PC-3 (cell line): ENCODE results near the gene KHK. TPM values are rescaled to one million over a fixed set of nuclear protein-coding genes. Genes with fewer than 3 reads are reported as not detected.

Experiments
- ATAC-seq: fragments of 200-7000 bp; cut with Tn5 transposase; 2 replicates; pipeline ENCODE4 v1.9.1; 2020; ENCODE audit warnings: mild to moderate bottlenecking, moderate library complexity
- BruUV-seq: library from RNA; stranded (reverse); fragments of 400-500 nt; replicated peaks from 2 replicates; lab custom pipeline; 2021; lab: Mats Ljungman, UMichigan
- CTCF ChIA-PET: fragments of 300-600 bp; sonication (Branson Sonifier 250); formaldehyde crosslinking; loops from one replicate; lab custom pipeline; 2022; ENCODE audit warnings: antibody characterized with exemption; lab: Charles Lee
- POLR2A ChIA-PET: fragments of 300-600 bp; sonication (Branson Sonifier 250); formaldehyde crosslinking; loops from one replicate; lab custom pipeline; 2022; ENCODE audit warnings: antibody characterized with exemption; ENCODE audit not compliant: unreplicated experiment; lab: Charles Lee
- DNase-seq: peaks from one replicate; pipeline ENCODE4 v3.0.0-alpha.2; 2015
- H2AFZ ChIP-seq: fragments of 300-600 bp; sonication (generic); 2 replicates; pipeline ENCODE4 v1.6.0; 2016; ENCODE audit warnings: antibody characterized with exemption, low read length
- H3F3A ChIP-seq: fragments of 300-600 bp; sonication (generic); one replicate; pipeline ENCODE4 v1.6.0; 2017; ENCODE audit warnings: antibody characterized with exemption, low read length, control low read depth, mild to moderate bottlenecking; ENCODE audit not compliant: unreplicated experiment
- H3K27ac ChIP-seq: fragments of 300-600 bp; sonication (generic); 2 replicates; pipeline ENCODE4 v1.5.1; 2016; ENCODE audit warnings: mild to moderate bottlenecking, low read length
- H3K27me3 ChIP-seq: fragments of 300-600 bp; sonication (generic); 2 replicates; pipeline ENCODE4 v1.6.1; 2016; ENCODE audit warnings: low read length, mixed read lengths
- H3K36me3 ChIP-seq: fragments of 300-600 bp; sonication (generic); 2 replicates; pipeline ENCODE4 v1.6.1; 2016; ENCODE audit warnings: low read depth, mixed run types, low read length, mixed read lengths
- H3K4me1 ChIP-seq: fragments of 300-600 bp; sonication (generic); 2 replicates; pipeline ENCODE4 v1.5.1; 2016; ENCODE audit warnings: low read length; ENCODE audit not compliant: insufficient read depth
- H3K4me2 ChIP-seq: fragments of 300-600 bp; sonication (generic); 2 replicates; pipeline ENCODE4 v1.6.0; 2016; ENCODE audit warnings: low read length
- H3K4me3 ChIP-seq: fragments of 300-600 bp; sonication (generic); 2 replicates; pipeline ENCODE4 v1.5.1; 2016; ENCODE audit warnings: mild to moderate bottlenecking, low read length, mixed read lengths
- H3K79me2 ChIP-seq: fragments of 300-600 bp; sonication (generic); 2 replicates; pipeline ENCODE4 v1.6.1; 2017; ENCODE audit warnings: low read length, mixed read lengths
- H3K9ac ChIP-seq: fragments of 300-600 bp; sonication (generic); 2 replicates; pipeline ENCODE4 v1.6.0; 2016; ENCODE audit warnings: mild to moderate bottlenecking, low read length
- H3K9me2 ChIP-seq: fragments of 300-600 bp; sonication (generic); replicated peaks from 2 replicates; pipeline ENCODE4 v1.6.1; 2016; ENCODE audit warnings: mixed run types, low read length, mixed read lengths
- H3K9me3 ChIP-seq: fragments of 300-600 bp; sonication (generic); 2 replicates; pipeline ENCODE4 v1.6.1; 2016; ENCODE audit warnings: low read length, mixed read lengths
- H4K20me1 ChIP-seq: fragments of 300-600 bp; sonication (generic); 2 replicates; pipeline ENCODE4 v1.6.1; 2016; ENCODE audit warnings: low read length, mixed read lengths
- CTCF ChIP-seq: fragments of 300-600 bp; sonication (generic); conservative IDR thresholded peaks from 2 replicates; pipeline ENCODE4 v1.5.1; 2017; ENCODE audit warnings: antibody characterized with exemption, low read depth, mild to moderate bottlenecking, low read length
- EZH2 ChIP-seq: fragments of 300-600 bp; sonication (generic); IDR thresholded peaks from one replicate; pipeline ENCODE4 v1.6.1; 2017; ENCODE audit warnings: antibody characterized with exemption, mild to moderate bottlenecking, low read length; ENCODE audit not compliant: unreplicated experiment
- EZH2phosphoT487 ChIP-seq: fragments of 300-600 bp; sonication (generic); IDR thresholded peaks from 2 replicates; pipeline ENCODE4 v1.6.1; 2018; ENCODE audit warnings: mild to moderate bottlenecking, antibody characterized with exemption, low read length, borderline replicate concordance
- intact Hi-C: fragments of 100-400 bp; cut with micrococcal nuclease; formaldehyde crosslinking; loops from 2 replicates; pipeline ENCODE4 v1.9.0; 2023
- total RNA-seq: library from RNA; depleted of rRNA; stranded (reverse); fragments of >200 nt; gene quantifications from 2 replicates; pipeline ENCODE4 v1.2.3, GENCODE V29; 2014

The KHK gene
- total RNA-seq, 1 experiment from 2014 or later: 11.0 TPM

DNA sequence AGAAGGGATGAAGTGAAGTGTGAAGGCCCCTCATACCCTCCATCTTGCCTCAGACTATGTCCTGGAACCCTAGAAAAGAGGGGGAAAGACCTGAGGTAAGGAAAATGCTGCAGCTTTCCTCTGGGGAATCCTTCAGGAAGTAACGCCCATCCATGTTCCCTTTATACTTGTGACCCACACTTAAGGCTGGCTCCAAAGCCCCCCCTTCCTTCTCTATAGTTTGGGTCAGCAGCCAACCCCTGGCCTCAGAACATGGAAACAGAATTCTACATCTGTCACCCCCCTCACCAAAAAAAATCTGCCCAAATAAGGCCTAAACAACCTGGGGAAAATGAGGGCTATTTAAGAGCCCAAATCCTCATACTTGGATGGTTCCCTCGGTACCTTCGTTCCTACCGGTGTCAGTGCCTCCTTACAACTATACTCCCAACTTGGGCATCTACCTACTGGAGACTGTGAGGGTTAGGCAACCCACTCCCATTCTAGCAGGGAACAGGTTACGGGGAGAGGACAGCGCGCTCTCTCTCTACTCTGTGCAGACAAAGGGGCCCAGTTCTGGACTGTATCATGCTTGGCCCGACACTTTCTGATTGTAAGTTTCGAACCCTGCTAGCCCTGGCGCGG, 15.8 kb upstream of the KHK start:
- no peaks in the 10 kb centered on the region for H3K9me3 ChIP-seq
- no peaks in the 10 kb centered on the region for H3K9me2 ChIP-seq
- peak overlapping the region; percentile 96 for H3K9ac ChIP-seq
- peak; percentile 1; the same call in 1 of the 2 replicates for ATAC-seq
- H3K4me3 ChIP-seq: peak overlapping the region; percentile 86
- H3K4me2 ChIP-seq: peak overlapping the region; percentile 95
- H3K4me1 ChIP-seq: peaks cover 12% of the 10 kb centered on the region
- H3F3A ChIP-seq: no peaks in the 10 kb centered on the region
- H3K36me3 ChIP-seq: peaks cover 13% of the 10 kb centered on the region
- intact Hi-C loops: loop anchor here (1.0 kb wide), 1 partner anchor 300 kb away; the partner anchor contains the start of genes EIF2B4 and SNX17
- no peaks in the 10 kb centered on the region for H4K20me1 ChIP-seq
- H3K79me2 ChIP-seq: peaks cover 38% of the 10 kb centered on the region
- BruUV-seq: TSS peak; percentile 74
- POLR2A ChIA-PET: interaction anchor here (0.7 kb wide), 1 partner anchor 103 kb away, joined by 11 read pairs; no protein-coding TSS in a partner anchor
- H3K27ac ChIP-seq: peak overlapping the region; percentile 30; the same call in 1 of the 2 replicates
- TF ChIP-seq CTCF (no peak), EZH2phosphoT487 (no peak), EZH2 (no peak)
- CTCF ChIA-PET: interaction anchor here (0.6 to 0.8 kb wide), 2 partner anchors 10 to 209 kb away, joined by 3 to 5 read pairs; no protein-coding TSS in a partner anchor
- H3K27me3 ChIP-seq: no peaks in the 10 kb centered on the region
- peak overlapping the region; percentile 83 for H2AFZ ChIP-seq
- DNase-seq: no peak

DNA sequence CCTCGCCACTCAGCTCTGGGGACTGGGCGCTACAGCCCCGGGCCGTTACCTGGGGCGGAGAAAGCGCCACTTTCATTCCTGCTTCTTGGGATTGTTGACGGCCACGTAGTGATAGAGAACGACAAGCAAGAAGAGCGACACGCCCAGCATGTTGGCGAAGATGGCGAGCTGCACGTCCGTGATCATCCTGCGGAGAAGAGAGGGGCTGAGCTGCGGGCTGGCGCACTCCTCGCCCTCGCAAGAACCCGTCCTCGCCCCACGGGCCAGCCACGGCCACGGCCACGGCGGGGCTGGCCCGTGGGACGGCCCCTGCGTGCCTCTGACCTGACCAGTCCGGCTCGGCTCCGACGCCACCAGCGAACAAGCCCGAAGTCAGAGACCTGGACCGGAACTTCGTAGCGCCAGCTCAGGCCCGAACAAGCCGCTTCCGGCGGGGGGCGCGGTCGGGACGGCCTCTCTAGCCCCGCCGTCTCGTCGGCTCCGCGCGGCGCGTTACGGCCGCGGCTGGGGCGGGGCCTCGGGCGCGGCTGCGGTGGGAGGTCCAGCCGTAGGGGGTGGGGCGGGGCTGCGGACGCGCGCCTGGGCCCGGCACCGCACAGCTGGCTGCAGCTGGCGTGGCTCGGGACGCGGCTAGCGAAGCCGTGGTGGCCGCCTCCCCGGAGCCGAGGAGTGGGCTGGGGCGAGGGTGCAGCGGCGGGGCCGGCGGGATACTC, 15.1 kb upstream of the KHK start, which contains the start of gene OST4:
Gene OST4 (minus strand): TSS at position 378 of the 713 bp plus-strand sequence.
- no peaks in the 10 kb centered on the region for H3K27me3 ChIP-seq
- intact Hi-C loops: loop anchor here (1.0 kb wide), 1 partner anchor 299 kb away; the partner anchor contains the start of genes EIF2B4 and SNX17
- H3K79me2 ChIP-seq: peaks cover 38% of the 10 kb centered on the region
- peaks cover 12% of the 10 kb centered on the region for H3K4me1 ChIP-seq
- TF ChIP-seq EZH2phosphoT487 (no peak), CTCF (no peak), EZH2 (no peak)
- peak within 1 kb of the TSS; percentile 96 for H3K9ac ChIP-seq
- H3K27ac ChIP-seq: peak within 1 kb of the TSS; percentile 30; the same call in 1 of the 2 replicates
- peak within 1 kb of the TSS; percentile 95 for H3K4me2 ChIP-seq
- no peaks in the 10 kb centered on the region for H3K9me2 ChIP-seq
- BruUV-seq: no TSS peak
- POLR2A ChIA-PET: interaction anchor here (0.7 kb wide), 1 partner anchor 103 kb away, joined by 11 read pairs; no protein-coding TSS in a partner anchor
- peak within 1 kb of the TSS; percentile 95 for H2AFZ ChIP-seq
- H3K4me3 ChIP-seq: peak within 1 kb of the TSS; percentile 86
- H3K9me3 ChIP-seq: no peaks in the 10 kb centered on the region
- CTCF ChIA-PET: interaction anchor here (0.6 to 0.8 kb wide), 2 partner anchors 10 to 209 kb away, joined by 3 to 5 read pairs; no protein-coding TSS in a partner anchor
- H4K20me1 ChIP-seq: no peaks in the 10 kb centered on the region
- ATAC-seq (peak; percentile 97), DNase-seq (peak; percentile 94)
- H3F3A ChIP-seq: no peaks in the 10 kb centered on the region
- H3K36me3 ChIP-seq: peaks cover 13% of the 10 kb centered on the region
